Cardiac fibroblast (primary cell): Measurements from ENCODE around the gene COQ7.
A peak's percentile ranks its signal among the peaks of the same experiment; 100 is the strongest.

Experiments used
- DNase-seq, 2 donors: peaks; one replicate each; pipeline versions ENCODE4 v3.0.0 to v3.0.0-alpha.2; 2010; ENCODE audit warnings: low read depth in 2 of 2
- H3K4me3 ChIP-seq, 2 donors: replicated peaks in 1 of 2; 1 replicate in 1 of 2; 2 replicates in 1 of 2; pipeline ENCODE4 v1.5.1; 2011; ENCODE audit warnings: low read depth in 2 of 2, low read length in 2 of 2, mild to moderate bottlenecking in 2 of 2, moderate library complexity in 1 of 2
- TF ChIP-seq, protein P1 (sequence below): IDR thresholded peaks from one replicate; pipeline ENCODE4 v1.5.1; 2011; ENCODE audit warnings: low read depth, mild to moderate bottlenecking, low read length, inconsistent platforms

The COQ7 gene

DNA sequence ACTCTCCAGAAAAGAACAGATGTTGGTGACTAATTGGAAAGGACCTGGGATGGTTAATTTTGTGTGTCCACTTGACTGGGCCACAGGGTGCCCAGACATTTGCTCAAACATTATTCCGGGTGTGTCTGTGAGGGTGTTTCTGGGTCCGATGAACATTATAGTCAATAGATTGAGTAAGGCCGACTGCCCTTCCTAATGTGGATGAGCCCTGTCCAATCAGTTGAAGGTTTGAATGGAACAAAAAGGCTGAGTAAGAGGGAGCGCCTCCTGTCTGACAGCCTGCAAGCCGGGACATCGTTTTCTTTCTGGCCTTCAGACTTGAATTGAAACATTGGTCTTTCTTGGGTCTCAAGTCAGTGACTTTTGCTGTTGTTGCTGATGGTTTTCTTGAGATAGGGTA lies 23.5 kb downstream of the COQ7 start:
- DNase-seq = no peak
- H3K4me3 ChIP-seq = no peak overlapping the region
- TF ChIP-seq, protein P1, sequence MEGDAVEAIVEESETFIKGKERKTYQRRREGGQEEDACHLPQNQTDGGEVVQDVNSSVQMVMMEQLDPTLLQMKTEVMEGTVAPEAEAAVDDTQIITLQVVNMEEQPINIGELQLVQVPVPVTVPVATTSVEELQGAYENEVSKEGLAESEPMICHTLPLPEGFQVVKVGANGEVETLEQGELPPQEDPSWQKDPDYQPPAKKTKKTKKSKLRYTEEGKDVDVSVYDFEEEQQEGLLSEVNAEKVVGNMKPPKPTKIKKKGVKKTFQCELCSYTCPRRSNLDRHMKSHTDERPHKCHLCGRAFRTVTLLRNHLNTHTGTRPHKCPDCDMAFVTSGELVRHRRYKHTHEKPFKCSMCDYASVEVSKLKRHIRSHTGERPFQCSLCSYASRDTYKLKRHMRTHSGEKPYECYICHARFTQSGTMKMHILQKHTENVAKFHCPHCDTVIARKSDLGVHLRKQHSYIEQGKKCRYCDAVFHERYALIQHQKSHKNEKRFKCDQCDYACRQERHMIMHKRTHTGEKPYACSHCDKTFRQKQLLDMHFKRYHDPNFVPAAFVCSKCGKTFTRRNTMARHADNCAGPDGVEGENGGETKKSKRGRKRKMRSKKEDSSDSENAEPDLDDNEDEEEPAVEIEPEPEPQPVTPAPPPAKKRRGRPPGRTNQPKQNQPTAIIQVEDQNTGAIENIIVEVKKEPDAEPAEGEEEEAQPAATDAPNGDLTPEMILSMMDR = no peak

DNA sequence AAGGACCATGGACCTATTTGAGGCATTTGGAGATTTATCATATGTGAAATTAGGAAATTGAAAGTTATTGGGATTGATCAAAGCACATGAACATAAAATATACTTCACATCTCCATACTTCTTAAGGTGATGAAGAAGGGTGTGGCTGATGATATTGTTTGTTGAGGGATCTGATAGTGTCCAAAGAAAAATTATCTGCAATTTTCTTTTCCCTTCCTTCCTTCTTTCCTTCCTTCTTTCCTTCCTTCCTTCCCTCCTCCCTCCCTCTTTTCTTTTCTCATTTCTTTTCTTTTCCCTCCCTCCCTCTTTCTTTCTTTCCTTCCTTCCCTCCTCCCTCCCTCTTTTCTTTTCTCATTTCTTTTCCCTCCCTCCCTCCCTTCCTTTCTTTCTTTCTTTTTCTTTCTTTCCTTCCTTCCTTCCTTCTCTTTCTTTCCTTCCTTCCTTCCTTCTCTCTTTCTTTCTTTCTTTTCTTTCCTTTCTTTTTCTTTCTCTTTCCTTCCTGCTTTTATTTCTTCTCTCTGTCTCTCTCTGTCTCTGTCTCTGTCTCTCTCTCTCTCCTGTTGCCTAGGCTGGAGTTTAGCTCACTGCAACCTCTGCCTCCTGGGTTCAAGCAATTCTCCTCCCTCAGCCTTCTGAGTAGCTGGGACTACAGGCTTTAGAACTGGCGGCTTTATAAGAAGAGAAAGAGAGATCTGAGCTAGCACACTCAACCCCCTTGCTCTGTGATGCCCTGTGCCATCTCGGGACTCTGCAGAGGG lies 25.4 kb downstream of the COQ7 start:
- TF ChIP-seq, protein P1 = no peak
- H3K4me3 ChIP-seq = no peak overlapping the region
- DNase-seq = no peak

DNA sequence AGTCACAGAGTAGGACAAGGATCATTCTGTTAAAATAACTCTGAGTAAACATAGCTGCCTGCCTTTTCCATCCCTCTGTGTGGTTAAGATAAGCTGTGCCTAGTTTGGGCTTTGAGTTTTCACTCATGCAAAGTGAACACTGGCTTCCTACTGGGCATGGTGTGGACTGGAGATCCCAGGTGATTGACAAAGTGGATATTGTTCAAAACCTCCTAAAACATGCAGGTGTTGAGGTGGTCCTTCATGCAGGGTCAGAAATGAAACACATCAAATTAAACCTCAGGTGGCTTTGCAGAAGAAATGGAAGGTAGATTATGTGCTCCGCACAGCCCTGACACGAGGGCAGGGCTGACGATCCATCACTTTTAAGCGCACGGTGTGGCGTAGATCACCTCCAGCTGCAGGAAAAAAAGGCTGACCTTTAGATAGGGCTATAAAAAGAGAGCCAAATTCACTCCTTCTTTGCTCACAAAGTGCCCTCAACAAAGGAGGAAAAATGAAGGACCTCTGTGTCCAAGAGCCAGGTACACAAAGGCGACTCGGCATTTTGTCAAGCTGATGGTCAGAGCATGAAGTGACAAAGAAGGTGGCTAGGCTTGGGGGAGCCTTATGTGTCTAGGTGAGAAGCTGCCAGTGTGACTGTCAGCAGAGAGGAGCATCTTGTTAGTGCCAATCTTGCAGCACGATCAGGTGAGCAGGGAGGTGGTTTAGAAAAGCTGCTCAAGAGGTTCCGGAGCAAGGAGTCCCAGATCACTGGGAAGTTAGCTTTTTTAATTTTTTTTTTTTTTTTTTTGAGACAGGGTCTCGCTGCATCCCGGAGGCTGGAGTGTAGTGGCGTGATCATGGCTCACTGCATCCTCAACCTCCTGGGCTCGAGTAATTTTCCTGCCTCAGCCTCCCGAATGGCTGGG lies 26.5 kb downstream of the COQ7 start:
- no peak overlapping the region for H3K4me3 ChIP-seq
- TF ChIP-seq, protein P1 = no peak
- DNase-seq = no peak

DNA sequence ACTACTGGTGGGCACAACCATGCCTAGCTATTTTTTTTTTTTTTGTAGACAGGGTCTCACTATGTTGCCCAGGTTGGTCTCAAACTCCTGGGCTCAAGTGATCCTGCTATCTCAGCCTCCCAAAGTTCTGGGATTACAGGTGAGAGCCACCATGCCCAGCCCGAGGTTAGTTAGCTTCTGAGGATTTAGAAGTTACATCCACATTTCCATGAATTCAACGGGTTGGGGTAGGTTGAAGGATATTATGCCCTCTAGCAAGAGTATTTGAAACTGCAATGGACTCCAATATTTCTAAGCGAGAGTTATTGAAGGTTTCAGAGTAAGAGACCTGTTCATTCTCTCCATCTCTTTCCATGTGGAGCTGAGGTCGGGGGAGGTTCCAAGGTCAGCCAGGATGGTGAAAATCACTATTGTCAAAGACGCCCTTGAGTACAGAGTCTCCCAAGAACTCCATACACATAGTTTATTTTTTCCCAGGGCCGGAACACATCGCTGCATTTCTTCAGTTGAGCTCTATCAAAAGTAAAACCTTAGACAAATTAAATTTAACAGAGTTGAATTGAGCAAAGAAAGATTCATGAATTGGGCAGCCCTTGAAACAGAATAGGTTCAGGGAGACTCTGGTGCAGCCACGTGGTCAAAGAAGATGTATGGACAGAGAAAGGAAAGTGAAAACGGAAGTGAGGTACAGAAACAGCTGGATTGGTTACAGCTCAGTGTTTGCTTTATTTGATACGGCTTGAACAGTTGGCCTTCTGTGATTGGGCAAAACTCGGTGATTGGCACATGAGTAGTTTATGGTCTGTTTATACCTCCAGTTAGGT lies 27.3 kb downstream of the COQ7 start:
- TF ChIP-seq, protein P1 = no peak
- peak in 1 of 2 donors; percentile 25 for DNase-seq
- H3K4me3 ChIP-seq = no peak overlapping the region

DNA sequence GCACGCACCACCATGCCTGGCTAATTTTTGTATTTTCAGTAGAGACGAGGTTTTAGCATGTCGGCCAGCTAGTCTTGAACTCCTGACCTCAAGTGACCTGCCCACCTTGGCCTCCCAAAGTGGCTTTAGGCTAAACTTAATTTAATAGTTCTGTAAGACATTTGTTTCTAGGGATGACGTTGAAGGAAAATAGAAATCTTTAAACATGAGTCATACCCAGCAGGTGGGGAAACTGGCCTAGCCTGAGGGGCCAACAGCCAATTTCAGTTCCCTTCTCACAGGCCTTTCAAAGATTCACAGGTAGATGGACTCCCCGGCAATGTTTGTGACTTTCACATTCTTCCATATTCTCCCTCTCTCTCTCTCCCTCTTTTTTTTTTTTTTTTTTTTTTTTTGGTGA lies 28.2 kb downstream of the COQ7 start:
- TF ChIP-seq, protein P1 = no peak
- no peak overlapping the region for H3K4me3 ChIP-seq
- peak in 1 of 2 donors; percentile 27 for DNase-seq

DNA sequence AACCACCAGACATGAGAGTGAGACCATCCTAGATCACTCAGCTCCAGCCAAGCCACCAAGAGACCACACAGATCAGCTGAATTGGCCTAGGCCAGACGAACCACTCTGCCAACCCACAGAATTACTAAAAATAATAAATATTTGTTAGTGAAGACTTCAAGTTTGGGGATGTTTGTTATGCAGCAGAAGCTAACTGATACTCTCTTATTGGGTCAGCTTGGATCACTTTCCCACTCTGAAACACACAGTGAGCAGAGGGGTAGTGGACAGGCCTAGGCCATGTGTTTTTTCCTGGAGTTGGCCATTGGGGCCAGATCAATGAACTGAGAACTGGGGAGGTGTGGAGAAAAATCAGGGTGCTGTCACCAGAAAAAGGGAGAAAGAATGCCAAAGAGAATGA lies 30.8 kb downstream of the COQ7 start:
- TF ChIP-seq, protein P1 = no peak
- no peak overlapping the region for H3K4me3 ChIP-seq
- DNase-seq = no peak
